Measurements from ENCODE around the gene CCDC88C.
"Not testable (repeated sequence)": the region's sequence is repeated elsewhere in the genome, so short reads cannot be mapped to it uniquely, and the experiment has no call there.

Gene CCDC88C

GRCh38 chr14:91270188-91270587 lies 147.4 kb downstream of the CCDC88C start:
- no peak for DNase-seq (ENCODE audit: low read depth)

DNA sequence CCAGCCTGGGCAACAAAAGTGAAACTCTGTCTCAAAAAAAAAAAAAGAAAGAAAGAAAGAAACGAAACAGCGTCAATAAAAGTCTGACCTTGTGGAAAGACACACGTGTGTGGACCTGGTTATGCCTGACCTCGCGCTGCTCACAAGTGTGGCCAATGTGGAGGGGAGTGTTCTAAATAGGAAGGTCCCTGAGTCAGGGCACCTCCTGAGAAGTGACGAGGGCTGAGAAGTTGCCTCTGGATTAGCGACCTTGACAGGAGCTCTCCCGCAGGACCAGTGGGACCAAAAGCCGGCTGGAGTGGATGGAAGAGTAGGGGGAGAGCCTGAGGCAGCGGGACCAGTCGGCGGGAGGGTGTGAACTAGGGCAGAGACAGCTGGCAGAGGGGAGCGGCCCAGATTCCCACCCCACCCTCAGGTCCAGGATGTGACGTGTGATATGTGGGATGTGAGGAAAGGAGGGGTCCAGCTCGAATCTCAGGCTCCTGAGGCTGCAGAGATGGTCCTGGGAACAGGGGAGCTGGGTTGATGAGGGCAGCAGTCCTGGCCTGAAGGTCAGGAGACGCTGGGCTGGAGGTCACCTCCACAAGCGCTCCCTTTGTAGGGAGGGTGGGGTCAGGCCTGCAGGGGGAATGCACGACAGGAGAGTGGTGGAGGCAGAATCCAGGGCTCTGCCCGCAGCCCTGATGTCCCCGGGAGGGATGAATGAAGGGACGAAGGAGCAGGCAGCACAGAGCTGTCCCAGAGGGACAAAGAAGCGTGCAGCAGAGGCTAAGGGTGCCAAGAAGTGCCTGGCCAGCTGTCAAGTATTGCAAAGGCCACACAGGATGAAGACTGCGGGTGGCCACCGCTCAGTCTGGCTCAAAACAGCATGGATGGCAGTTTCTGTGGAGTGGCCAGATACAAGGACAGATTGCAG lies 148.3 kb downstream of the CCDC88C start:
- no peak for DNase-seq (ENCODE audit: low read depth)

DNA sequence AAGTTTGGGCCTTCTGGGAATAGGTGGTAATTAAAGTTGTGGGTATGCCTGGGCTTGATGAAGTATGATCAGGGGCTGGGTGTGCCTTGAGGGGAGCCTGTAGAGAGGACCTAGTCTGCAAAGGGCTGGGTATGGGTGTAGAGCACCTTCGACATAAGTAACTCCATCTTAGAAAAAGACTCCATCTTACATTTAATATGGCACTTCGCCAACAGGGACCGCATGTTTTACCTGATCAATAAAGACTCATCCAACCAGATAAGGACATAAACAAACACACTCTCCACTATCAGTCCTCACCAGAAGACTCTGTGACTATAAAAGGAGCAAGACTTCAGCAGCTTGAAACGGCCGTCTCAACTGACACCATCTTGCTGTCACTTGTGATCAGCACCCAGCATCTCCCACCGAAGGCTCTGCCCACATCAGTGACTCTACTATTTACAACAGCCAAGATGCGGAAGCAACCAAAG lies 149.6 kb downstream of the CCDC88C start:
- no peak for DNase-seq (ENCODE audit: low read depth)

GRCh38 chr14:91266276-91266675 lies 151.3 kb downstream of the CCDC88C start:
- not testable (repeated sequence) for DNase-seq (ENCODE audit: low read depth)

DNA sequence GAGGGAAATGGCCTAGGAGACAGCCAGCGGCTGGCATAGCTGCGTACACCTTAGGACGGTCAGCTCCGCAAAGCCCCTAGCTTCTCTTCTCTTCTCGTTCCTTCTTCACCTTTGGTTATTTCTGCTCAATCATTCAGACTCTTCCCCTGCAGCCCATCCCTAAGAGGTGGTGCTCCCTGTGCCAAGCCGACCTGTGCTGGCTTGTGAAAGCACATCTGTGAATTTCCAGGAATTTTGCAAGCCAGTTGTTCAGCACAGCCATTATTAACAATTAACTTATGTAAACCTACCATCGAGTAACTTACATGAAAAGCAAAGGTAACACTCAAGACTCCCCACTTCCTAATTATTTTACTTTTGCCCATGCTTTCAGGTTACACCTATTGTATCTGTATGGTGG lies 152.2 kb downstream of the CCDC88C start:
- no peak for DNase-seq (ENCODE audit: low read depth)

DNA sequence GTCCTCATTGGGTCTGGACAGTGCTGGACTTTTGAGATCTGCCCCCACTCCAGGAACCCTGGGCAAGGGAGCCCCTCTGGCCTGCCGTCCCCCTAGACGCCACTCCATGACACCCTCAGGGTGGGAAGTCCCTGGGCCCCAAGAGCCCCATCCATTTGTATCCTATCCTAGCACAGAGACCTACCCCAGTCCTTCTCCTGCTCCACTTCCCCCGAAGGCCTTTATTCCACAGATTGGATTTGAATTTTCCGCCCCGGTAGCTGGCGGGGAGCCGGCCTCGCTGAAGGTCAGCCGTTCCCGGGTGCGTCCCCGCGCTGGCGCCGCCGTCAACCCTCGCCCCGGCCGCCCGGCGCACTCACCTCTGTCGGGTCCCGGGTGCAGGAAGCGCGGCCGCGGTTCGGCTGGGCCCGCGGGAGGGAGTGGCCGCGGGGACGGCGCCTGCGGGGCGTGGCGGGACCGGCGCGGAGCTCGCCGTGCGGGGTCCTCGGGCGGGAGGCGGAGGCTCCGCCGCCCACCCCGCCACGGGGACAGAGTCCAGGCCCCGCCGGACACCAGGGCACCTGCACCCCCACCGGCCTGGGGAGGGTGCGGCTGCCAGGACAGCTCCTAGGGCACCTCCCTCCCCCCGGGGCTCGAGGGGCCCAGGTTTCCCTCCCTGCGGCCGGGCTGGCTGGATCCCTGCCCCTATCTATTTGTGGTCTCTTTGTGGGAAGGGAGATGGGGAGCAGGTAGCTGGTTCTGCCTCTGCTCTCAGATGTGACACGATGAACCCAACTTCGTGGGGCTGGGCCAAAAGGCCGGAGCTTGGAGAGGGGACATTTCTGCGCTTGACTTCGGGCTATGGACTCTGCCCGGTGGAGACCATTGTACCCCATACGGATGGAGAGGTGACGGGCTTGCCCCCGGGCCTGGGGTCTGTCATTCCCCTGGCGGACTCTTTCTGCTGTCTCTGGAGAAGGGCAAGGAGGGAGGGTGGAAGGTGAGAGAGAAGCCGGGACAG lies 153.2 kb downstream of the CCDC88C start:
- no peak for DNase-seq (ENCODE audit: low read depth)

DNA sequence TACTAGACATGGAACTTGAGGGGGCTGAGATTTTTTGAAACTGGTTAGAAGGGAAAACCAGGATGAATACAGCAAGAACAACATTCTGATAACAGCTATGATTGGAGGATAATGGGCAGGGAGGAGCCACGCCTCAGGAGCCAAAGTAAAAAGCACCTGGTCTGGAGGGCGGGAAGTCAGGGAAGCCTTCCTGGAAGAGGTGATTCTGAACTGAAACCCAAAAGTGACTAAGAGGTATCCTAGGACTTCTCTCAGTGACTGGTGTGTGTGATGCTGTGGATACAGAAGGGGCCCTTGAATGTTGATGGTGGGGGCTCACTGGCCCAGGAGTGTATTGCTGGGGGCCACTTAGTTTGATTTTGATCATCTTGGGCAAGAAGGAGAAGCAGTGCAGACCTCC lies 154.3 kb downstream of the CCDC88C start:
- DNase-seq (ENCODE audit: low read depth), result no peak

DNA sequence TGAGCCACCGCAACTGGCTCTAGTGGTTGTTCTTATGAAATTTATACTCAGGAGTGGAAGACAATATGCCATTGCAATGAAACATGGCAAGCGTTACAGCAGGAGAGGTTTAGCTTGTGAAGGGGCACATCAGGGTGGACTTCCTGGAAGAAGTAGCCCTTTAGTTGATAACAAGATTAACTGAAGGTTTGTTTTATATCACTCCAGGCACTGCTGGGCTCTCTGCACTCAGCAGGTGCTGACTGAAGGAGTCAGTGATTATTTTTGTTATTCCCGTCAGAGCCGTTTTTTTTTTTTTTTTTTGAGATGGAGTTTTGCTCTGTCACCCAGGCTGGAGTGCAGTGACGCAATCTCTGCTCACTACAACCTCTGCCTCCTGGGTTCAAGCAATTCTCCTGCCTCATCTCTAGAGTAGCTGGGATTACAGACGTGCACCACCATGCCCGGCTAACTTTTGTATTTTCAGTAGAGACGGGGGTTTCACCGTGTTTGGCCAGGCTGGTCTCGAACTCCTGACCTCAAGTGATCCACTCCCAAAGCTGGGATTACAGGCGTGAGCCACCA lies 155.6 kb downstream of the CCDC88C start:
- no peak for DNase-seq (ENCODE audit: low read depth)

DNA sequence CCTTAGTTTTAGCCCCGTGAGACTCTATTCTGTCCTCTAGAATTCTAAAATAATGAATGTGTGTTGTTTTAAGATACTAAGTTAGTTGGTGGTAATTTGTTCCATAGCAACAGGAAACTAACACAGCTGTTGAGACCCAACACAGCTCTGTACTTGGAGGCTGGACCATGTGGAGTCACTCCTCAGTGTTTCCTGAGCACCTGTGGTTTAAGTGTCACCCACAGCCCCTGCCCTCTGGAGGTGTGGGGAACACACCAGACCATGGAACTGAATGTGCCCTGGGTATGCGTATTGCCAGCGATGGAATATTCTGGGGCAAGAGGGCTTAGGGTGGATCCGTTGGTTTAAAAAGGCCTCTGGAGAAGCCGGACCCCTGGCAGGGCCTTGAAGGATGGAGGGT lies 156.5 kb downstream of the CCDC88C start:
- DNase-seq (ENCODE audit: low read depth), result no peak

DNA sequence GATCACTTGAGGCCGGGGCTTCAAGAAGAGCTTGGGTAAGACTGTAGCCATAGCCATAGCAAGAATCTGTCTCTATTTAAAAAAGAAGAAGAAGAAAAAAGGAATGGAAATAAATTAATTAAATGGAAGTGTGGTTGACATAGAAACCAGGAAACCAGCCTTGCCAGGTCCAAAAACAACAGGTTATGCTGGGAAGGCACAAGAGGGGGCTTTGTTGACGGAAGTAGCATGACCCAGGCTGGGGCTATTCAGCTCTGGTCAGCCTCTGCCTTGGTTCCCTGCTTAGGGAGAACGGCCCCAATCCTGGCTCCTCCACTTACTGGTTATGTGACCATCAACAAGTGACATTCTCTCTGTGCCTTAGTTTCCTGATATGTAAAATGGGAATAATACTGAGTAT lies 158.7 kb downstream of the CCDC88C start:
- no peak for DNase-seq (ENCODE audit: low read depth)

GRCh38 chr14:91258011-91258618 lies 159.5 kb downstream of the CCDC88C start:
- DNase-seq (ENCODE audit: low read depth), result no peak

GRCh38 chr14:91257328-91258010 lies 160.2 kb downstream of the CCDC88C start:
- no peak for DNase-seq (ENCODE audit: low read depth)

DNA sequence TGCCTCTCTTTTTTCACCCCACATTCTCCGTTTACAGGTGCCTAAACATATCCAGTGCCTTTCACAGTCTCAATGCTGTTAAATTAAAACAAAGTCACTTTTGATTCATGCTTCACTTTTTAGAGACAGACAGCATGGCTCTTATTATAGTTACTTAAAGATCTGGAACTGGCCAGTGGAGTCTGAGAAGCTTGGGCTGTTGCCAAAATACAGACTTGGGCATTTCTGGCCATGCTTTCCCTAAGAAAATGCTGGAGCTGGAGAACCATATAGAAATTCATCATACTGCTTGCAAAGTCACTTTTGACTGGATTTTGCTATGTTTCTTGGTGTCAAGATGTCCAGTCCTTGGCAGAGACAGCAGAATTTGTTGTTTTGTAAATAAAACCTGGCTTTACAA lies 161.0 kb downstream of the CCDC88C start:
- DNase-seq (ENCODE audit: low read depth), result no peak

- DNase-seq (ENCODE audit: low read depth), result no peak
These were observed 162.5 kb downstream of the CCDC88C start for GRCh38 chr14:91255026-91255695.

DNA sequence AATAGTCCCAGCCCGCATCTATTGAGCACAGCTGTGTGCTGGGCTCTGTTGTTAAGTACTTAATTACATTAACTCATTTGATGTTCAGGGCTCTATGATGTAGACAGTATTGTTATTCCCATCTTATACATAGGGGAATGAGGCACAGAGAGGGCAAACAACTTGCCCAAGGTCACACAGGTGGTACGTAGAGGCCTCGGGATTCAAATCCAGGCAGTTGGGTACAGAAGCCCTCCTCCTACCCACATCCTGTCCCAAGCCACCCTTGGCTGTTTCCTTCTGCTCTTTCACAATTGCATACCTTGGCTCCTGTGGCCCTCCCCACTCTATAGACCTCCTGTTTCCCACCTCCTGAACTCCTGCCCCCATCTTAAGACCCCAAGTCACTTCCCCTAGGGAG lies 163.2 kb downstream of the CCDC88C start:
- no peak for DNase-seq (ENCODE audit: low read depth)

DNA sequence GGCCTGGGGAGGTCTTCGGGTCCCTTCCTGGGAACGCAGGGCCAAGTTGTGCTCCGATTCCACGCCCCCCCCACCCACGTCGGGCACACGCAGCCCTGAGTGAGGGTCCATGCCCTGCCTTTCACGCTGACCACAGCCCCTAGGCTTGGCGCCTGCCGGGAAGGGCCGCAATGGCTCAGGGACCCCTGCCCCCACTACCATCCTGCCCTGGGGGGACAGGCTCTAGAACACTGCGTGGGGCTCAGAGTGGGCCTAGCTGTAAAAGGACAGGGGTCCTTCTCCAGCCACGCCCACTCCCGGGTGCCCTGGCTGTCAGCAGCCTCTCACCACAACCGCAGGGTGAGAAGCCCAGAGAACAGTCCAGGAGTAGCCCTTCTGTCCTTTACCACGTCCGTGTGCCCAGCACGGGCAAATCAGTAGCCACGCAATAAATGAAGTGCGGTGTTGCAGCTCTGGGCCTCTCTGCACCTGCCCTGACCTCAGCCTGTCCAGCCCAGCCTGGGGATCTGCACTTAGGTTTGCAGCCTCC lies 163.8 kb downstream of the CCDC88C start:
- no peak for DNase-seq (ENCODE audit: low read depth)

DNA sequence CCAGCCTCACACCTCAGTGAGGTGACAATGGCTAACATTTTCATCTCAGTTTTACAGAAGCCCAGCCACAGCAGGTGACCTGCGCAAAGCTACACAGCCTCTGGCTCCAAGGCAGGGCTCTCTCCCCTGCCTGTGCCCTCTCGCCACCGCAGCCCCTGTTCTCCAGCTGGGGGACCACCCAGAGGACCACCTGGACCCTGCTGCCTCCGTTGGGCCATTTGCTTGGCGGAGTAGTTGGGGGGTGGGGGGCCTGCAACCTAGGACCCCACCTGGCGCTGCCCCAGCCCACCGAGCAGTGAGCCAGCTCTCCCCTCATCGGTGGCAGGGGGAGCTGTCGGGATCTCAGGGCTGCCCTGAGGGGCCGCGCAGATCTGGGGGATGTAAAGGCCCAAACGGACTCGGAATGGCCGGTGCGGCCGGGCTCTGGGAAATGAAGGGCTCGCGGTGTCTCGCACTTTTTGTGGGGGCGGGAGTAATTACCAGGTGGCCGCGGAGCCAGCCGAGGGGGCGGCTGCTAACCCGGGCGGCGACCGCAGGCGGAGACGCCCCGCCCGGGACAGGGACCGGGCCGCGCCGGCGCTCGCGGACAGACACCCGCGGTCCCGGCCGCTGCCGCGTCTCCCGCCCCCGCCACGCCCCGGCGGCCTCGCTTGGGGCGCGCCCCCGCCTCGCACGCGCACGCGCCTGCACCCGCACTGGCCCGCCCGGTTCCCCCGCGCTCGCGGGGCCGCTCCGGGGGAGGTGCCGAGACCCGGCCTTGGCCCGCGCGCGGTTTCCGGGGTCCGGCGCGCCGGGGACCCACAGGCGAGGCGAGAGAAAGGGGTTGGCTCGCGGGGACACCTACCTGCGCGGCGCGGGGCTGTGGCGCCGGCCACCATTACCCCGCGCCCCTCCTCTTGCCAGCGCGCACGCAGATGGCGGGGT lies 164.5 kb downstream of the CCDC88C start:
- DNase-seq (ENCODE audit: low read depth), result no peak

DNA sequence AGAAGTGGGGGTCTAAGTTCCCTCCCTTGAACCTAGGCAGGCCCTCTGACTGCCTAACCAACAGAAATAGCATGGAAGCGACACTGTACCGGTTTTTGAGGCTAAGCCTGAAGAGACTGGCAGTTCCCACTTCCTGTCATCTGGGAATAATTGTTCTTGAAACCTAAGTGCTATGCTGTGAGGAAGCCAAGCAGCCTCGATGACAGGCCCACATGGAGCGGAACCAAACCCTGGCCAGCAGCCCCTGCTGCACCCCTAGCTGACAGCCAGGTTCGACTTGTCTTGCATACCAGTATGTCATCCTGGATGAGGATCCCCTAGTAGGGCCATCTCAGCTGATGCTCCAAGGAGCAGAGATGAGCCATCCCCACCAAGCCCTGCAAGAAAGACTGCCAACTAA lies 166.7 kb downstream of the CCDC88C start:
- no peak for DNase-seq (ENCODE audit: low read depth)
